GM19452 (cell line): ENCODE data around the gene TMEM273.

ENCODE experiments used
- ATAC-seq: cut with Tn5 transposase; IDR thresholded peaks from one replicate; pipeline ENCODE4 v1.9.1; 2021; ENCODE audit not compliant: unreplicated experiment

The TMEM273 gene

DNA sequence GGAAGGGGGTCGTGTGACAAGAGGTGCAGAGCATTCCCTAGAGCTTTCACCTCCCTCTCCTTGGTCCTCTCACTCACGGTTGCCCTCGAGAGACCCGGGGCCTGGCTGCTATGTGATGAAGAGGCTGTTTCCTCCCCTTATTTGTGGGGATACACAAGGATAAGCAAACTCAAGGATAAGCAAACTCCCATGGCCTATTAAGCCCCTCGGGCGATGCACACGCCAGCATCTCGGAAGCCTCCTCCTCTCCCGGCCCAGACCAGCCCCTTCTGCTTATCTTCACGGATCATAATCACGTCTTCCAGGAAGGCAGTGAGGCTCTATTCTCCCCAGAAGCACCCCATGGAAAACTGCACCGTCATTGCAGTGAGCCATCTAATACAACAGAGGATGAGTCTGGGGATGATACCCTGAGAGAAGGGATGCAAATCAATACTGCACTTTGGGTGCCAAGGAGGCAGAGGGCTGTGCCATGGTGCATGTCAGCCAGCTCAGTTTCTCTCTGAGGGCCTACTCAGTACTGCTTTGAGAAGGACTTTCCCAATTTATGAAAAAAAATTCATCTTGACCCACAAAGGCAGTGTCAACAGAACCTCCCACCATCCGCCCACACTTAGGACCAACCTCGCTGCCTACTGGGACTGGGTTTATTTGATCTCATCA lies 22.2 kb downstream of the TMEM273 start:
- ATAC-seq: no peak

DNA sequence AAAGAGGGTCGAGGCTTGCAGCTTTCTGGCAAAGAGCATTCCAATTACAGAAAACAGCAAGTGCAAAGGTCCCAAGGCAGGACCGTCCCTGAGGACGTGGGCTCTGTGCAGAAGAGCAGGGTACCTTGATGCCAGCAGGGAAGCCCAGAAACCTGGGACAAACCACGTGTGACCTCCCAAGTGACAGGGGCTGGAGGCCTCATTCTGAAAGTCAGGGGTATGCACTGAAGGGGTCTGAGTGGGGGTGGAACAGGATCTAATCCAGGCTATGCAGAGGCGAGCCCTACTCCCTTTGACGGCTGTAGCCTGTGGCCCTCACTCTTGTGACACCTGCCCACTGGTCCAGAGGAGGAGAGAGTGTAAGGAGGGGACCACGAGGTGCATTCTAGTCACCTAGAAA lies 22.9 kb downstream of the TMEM273 start:
- no peak for ATAC-seq

DNA sequence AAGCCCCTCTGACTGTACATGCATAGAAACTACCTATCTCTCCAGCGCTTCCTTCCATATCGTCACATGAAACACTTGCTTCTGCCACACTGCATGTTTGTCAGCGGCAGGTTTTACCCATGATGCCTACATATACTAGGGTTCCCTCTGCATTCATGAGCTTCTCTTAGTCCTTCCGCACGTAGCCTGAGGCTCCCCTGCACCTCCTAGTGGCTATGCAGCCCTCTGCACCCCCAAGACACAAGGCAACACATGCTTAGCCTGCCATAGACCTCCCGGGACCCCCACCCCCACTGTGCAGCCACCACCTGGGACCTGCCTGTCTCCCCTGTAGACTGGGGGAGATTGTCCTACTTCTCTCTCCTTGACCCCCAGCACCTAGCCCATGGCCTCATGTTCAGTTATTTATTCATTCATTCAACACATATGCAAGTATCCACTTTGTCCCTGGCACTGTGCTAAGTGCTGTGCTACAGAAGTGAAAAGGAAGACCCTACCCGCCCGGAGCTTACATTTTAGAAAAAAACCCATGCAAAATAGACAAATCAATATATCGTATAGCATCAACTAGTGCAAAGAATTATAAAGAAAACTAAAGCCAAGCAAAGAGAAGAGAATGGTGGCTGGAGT lies 23.5 kb downstream of the TMEM273 start:
- no peak for ATAC-seq

DNA sequence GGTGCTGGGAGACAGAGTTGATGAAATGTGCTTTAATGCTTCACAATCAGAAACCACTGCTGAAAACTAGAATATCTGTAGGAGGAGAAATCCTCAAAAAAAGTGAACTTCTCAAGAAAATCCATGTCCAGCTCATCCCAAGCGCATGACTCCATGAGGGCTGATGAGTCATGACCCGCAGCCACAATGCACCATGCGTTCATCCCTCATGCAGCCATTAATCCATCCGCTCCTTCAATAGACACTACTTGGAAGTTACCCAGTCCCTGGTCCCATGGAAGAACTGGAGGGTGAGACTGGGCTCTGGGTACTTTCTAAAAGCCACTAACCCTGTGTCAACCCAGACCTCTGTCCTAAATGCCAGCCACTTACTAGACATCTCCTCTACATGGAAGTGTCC lies 24.4 kb downstream of the TMEM273 start:
- ATAC-seq: no peak

DNA sequence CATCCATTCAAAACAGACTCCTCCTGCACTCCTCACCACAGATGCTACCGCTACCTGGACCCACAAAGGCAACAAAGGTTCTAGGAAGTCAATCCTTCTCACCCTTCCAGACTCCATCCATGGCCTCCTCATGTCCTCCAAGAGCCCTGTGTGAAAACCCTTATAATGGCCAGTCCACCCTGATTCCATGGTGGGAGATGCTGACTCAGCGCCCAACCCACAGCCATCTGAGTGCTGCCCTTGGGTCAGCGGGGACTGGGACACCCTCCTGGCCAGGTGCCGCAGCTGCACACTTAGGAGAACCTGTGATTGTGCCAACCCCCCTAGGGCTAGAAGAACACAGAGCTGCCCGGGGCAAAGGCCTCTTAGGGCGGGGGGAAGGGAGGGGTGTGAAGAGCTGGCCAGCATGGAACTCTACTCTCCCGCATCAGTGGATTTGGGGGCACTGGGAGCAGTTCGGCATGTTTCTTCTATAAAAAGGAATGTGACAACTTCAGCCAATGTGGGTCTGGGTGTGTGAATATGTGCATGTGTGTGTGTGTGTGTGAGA lies 25.4 kb downstream of the TMEM273 start:
- no peak for ATAC-seq

DNA sequence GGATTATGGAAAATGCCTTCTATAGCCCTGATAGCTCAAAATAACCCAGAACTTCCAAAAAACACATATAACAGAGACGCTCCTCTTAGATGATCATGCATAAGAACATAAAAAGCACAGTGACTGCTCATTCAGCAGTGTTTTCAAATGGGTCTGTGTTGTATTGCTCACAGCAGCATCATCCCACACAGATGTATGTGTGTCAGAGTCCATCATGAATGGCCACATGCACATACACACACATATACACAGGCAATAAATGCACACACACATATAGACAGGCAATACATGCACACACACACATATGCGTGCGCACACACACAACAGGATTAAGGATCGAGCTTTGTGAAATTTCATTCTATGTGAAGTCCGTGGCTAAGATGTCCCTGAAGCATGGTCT lies 26.1 kb downstream of the TMEM273 start:
- no peak for ATAC-seq

DNA sequence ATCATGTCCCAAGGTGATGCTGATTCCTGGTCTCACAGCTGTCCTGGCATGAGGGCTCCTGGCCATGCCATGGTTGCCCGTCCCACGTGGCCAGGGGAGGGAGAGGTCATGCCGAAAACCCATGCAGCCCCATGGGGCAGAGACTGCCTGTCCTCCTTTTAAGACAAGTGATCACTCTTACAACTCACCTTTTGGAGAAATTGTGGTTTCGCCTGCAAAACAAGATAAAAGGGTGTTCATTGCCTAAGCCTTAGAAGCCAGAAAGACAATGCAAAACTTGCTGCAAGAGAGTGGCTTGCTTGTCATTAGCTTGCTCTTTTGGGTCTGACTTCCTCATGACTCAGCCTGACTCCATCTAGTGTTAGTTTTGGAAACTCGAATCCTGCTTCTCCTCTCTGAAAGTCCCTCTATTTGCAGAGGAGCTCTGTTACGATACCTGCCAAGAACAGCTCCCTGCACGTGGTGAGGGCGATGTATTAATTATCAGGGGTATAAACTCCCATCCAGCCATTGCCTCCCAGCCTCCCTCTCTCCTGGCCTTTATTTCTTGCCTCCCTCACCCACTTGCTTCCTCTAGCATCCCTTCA lies 26.7 kb downstream of the TMEM273 start:
- no peak for ATAC-seq

DNA sequence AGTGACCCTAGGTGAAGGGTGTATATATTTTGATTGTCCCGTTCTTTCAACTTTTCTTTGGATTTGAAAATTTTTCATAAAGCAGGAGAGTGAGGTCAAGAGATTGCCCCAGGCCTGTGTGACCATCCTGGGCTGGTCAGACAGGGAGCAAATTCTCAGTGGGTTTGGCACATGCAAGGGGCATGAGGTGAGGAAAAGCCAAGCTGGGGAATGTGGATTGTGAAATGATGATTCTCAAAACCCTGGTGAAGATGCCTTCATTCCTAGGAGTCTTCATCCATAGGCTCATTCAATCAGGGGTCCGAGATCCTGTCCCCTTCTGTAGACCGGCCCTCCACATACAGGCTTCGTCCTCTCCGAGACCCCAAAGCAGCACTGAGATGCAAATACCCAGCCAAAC lies 27.4 kb downstream of the TMEM273 start:
- no peak for ATAC-seq

DNA sequence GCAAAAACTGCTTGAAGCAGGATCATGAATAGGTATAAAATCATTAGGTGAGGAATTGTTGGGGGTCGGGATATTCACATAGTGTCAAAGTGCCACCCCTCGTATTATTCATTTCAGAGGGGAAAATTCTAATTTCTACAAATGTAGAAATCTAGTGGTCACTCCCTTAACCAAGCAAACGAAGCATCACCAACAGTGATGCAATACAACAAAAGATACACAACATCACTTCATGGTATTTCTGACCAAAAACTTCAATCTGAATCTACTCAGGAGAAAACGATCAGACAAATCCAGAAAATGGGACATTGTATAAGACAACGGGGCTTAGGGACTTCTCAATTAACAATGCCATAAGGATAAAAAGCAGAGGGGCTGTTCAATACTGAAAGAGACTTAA lies 28.1 kb downstream of the TMEM273 start:
- ATAC-seq: no peak

DNA sequence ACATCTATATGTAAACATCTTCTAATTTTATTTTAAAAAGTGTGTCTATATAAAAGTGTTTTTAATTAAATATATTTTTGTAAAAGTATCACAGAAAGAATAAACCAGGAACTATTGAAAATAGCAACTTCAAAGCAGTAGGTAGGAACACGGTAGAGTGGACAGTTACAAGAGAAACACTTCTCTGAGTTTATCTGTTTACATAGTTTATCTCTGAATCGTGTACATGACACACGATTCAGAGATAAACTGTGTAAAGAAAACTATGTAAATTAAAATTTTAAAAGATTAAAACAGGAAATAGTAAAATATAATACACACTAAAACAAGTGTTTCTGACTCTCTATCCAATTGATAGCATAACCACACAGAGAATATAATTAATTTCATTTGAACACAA lies 29.3 kb downstream of the TMEM273 start:
- no peak for ATAC-seq

DNA sequence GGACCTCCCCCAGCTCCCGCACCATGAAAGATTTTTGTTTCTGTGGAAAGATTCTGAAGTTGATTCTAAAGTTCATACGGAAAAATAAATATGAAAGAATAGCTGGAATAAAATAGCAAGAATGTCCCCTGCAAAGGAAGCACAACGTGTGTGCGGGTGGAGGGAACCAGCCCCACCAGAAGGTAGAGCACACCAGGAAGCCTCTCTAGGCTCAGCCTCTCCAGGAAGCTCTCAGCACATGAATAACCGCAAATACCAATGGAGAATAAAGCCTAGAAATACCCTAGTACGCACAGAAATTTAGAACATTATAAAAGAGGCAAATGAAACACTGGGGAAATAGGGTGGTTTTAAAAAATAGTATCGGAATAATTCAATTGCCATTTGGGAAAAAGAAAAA lies 29.8 kb downstream of the TMEM273 start:
- no peak for ATAC-seq

DNA sequence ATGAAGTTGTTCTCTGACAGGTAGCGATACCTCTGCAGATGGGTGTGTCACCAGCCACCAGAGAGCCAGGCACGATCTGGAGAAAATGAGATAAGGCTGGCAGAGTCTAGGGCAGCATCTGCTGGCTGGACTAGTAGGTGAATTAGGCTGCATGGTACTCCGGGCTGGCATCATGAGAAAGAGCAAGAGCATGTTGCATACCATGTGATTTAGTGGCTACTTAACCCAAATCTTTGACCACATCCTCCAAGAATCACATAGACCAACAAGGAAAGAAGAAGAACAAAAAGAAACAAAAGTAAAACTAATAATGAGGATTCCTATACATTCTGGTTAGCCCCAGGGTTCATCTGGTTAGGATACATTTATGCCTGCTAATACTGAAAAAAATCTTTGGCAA lies 31.0 kb downstream of the TMEM273 start:
- ATAC-seq: no peak

DNA sequence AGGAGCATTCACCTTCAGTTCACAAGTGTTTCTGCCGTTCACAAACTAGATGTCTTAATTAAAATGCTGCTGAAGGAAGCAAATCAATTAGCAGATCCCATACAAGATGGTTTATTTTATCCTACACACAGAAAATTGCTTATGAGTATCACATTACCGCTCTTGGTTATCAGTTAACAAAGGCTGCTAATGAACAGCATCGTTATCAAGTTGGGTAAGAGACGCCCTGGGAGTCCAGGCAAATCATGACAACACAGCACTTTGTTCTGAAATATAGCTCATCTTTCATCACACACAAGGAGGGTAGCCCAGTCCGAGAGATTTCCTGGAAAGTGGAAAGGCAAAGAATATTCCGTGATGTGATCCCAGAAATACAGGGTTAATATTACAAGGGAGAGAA lies 33.5 kb downstream of the TMEM273 start:
- ATAC-seq: no peak

DNA sequence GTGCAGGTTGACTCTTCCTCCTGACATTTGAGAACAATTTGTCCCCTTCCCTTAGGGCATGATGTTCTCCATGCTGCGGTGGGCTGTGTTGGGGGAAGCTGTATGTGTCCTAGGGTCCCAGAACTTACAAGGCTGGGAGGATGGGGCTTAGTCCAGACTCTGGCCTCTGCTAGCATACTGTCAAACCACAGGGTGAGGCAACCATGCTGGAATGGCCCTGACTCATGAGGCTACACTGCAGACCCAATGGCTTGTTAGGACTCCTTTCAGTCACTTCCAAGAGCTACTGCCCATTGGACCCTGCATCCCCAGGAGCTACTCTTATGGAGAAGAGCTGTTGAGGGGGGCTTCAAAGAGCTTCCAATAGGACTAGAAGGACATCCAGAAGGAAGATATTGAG lies 34.2 kb downstream of the TMEM273 start:
- no peak for ATAC-seq

DNA sequence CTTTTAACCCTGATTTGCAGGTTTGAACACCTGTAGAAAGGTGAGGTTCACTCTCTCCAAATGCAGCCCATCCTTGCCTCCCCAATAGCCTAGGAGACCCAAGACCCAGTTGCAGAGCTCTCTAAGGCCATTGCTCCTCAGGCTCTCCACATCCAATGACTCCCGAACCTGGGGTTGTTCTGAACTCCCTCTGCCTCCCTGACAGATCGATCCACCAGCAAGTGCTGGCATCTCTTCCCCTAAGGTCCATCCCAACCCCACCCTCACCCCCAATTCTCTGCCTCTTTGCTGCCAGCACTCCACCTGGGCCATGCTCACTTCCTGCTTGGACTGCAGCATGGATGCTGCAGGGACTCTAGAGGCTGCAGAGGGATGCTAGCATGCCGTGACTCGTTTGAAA lies 35.1 kb downstream of the TMEM273 start:
- ATAC-seq: no peak

DNA sequence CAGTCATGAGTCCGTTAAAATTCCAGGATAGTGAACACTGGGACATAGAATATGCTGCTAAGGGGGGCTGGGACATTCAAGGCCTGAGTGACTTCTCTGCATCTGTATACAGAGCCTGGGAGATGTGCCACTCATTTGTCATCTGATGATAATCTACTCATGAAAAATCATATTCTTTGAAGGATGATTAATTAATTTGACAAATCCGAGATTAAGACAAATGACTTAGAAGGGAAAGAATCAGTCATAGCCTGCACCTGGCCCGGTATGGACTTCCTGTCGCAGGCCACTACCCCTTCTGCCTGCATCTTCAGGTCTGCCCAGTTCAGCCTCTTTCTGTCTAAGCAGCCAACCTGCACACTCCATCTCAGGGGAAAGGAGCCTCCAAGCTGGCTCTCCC lies 35.5 kb downstream of the TMEM273 start:
- ATAC-seq: no peak

DNA sequence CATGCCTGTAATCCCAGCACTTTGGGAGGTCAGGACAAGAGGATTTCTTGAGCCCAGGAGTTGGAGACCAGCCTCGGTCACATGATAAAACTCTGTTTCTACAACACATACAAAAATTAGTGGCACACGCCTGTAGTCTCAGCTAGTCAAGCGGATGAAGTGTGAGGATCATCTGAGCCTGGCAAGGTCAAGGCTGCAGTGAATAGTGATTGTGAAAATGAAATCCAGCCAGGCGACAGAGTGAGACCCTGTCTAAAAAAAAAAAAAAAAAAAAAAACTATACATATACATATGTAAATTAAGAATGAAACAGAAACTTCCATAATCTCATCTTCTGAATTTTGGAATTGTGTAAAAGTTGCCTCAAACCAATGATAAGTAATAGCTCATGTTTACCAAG lies 36.2 kb downstream of the TMEM273 start:
- ATAC-seq: no peak

DNA sequence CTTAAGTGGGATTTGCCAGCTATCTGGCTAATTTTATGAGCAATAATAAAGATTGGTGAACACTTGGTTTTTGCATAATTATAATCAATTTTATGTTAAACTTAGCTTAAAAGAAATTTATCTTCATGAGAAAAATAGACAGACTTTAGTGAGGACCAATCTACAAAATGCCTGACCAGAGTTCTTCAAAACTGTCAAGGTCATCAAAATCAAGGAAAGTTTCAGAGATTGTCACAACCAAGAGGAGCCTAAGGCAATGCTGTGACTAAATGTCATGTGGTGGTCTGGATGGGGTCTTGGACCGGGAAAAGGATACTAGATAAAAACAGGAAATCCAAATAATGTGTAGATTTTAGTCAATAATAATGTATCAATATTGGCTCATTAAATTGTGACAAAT lies 36.7 kb downstream of the TMEM273 start:
- no peak for ATAC-seq

DNA sequence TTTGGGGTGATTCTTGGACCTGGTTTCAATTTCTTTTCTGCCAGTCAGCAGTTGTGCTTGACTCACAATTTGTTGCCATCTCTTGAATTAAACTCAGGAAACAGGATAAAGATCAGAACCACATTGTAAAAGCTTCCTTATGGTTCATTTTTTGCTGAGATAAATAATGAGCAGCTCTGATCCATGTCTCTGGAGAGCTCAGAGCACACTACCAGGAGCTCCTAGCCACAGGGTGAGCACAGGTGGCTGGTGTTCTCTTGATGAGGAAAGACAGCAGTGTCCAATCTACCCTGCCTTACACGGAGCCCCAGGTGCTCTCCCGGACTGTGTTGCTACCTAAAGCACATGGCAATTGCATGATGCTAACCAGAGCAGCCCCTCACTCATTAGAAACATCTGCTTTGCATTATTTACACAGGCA lies 37.2 kb downstream of the TMEM273 start:
- ATAC-seq: no peak

DNA sequence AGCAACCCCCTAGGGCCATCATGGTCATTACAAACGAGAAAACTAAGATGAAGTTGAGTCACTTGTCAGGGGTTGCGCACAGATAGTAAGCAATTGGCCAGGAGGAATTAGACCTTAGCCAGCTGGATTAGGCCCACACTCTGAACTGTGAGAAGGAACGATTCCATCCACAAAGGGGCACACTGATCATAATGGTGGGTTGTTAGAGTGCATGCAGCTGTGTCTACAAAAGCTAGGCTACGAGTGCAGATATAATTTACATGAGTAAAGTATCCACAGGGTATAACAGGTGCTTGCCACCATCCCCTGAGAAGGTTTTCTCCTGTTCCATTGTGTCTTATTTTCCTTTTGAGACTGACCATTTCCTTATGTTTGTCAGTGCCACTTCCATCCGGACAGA lies 37.8 kb downstream of the TMEM273 start:
- ATAC-seq: no peak

DNA sequence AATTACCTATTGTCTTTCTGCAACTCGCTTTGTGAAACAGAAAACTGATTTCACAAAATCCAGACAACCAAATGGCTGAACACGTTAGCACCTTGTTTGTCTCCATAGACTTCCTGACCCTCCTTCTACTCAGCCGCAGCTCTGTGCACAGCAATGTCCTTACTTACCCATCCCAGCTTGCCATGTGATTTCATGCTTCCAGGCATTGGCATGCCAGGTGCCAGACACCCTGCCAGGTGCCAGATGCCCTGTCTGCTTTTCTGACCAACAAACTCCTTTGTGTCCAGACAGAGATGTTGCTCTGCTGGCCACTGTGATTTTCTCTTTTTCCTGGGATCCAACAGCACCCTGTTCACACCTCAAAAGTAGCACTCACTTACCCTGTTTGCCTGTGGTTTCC lies 38.3 kb downstream of the TMEM273 start:
- ATAC-seq: no peak

DNA sequence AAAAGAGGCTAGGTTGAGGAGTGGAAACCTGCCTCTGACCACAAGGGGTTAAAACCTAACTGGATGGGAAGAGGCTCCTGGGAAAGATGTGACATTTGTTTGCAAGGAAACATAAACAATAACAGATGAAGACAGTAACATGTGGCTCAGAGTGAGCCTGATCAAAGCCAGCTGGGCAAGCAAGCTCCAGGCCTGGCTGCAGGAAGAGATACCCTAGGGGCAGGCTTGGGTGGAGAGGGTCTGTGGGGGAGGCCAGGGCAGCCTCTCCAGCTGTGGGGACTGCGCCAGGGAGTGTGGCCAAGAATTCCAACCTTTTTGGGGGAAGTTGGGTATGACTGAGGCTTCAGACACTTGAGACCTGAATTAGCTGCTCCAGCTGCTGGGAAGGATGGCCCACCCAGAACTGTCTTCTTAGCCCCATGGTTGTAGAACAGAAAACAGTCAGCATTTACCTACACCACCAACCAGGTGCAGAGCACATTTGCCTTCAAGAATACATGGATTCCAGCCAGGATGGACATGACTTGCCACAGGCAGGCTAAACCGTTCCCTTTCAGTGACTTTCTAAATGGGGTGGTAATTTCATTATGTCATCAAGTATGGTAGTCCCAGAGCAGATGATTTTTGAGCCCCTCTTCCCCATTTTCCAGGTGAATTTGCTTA lies 44.0 kb downstream of the TMEM273 start:
- ATAC-seq: no peak
